Naive thymus-derived CD8-positive, alpha-beta T cell (primary cell): ENCODE measurements around the gene EOGT. TPM values are rescaled to one million over a fixed set of nuclear protein-coding genes. Genes with fewer than 3 reads are reported as not detected.
A peak's percentile ranks its signal among the peaks of the same experiment; 100 is the strongest.

Experiments used
- ATAC-seq, 2 donors: fragments of 150-1000 bp; cut with Tn5 transposase in 1 of 2; sonication (Bioruptor Pico), chemical (Tn5 transposase) in 1 of 2; 1 replicate in 1 of 2; 2 replicates in 1 of 2; pipeline ENCODE4 v1.10.0; 2021; ENCODE audit warnings: mild to moderate bottlenecking in 2 of 2, moderate library complexity in 2 of 2
- POLR2A ChIA-PET: fragments of 350-600 bp; sonication (Branson Sonifier 250); formaldehyde crosslinking; loops from one replicate; lab custom pipeline; 2021; ENCODE audit warnings: antibody characterized with exemption; lab: Charles Lee
- DNase-seq, 10 donors: peaks; one replicate each; pipeline versions ENCODE4 v3.0.0 to v3.0.0-alpha.2; 2020 to 2022
- H3K27ac Mint-ChIP-seq, 10 donors: one replicate each; pipeline ENCODE4 v1.8.0; 2020 to 2022; ENCODE audit warnings: mild to moderate bottlenecking in 10 of 10, mixed read lengths in 10 of 10, moderate library complexity in 4 of 10, inconsistent platforms in 1 of 10
- H3K27me3 Mint-ChIP-seq, 5 donors: one replicate each; pipeline ENCODE4 v1.8.0; 2021 to 2022; ENCODE audit warnings: mixed read lengths in 5 of 5
- H3K36me3 Mint-ChIP-seq, 3 donors: one replicate each; pipeline ENCODE4 v1.8.0; 2020 to 2022; ENCODE audit warnings: mixed read lengths in 3 of 3, mild to moderate bottlenecking in 2 of 3, inconsistent platforms in 1 of 3
- H3K4me1 Mint-ChIP-seq, 4 donors: one replicate each; pipeline ENCODE4 v1.8.0; 2021 to 2022; ENCODE audit warnings: mixed read lengths in 4 of 4
- H3K4me3 Mint-ChIP-seq, 10 donors: one replicate each; pipeline ENCODE4 v1.8.0; 2020 to 2022; ENCODE audit warnings: mild to moderate bottlenecking in 10 of 10, mixed read lengths in 10 of 10, moderate library complexity in 6 of 10, inconsistent platforms in 1 of 10
- H3K9me3 Mint-ChIP-seq, 9 donors: one replicate each; pipeline ENCODE4 v1.8.0; 2020 to 2022; ENCODE audit warnings: mixed read lengths in 9 of 9, mild to moderate bottlenecking in 3 of 9, inconsistent platforms in 1 of 9, moderate library complexity in 1 of 9
- microRNA-seq: library from miRNA; unstranded; fragments of <30 nt; microRNA quantifications from one replicate; pipeline ENCODE4 v1.2.0, GENCODE V29; 2022; ENCODE audit warnings: borderline microRNAs expressed
- polyA plus RNA-seq, 3 donors: library from polyadenylated mRNA; unstranded; fragments of 300-500 nt; fragmentation: Illumina TruSeq; gene quantifications; one replicate each; pipeline ENCODE4 v1.2.3, GENCODE V29; 2021
- total RNA-seq, 8 experiments: library from RNA in 2 of 8; stranded (reverse) in 2 of 8; gene quantifications; one replicate each; pipeline ENCODE4 v1.2.3 and lab custom pipeline; 2021 to 2026

Gene EOGT
- total and polyA plus RNA-seq, 5 experiments from 2014 or later, result 5.0 to 17.4 (median 5.7) TPM

- no peak overlapping the region for H3K27ac Mint-ChIP-seq
- POLR2A ChIA-PET, result no interaction called here
- H3K4me1 Mint-ChIP-seq, result no peaks in the 10 kb centered on the region
- H3K36me3 Mint-ChIP-seq, result no peaks in the 10 kb centered on the region
- H3K27me3 Mint-ChIP-seq, result peaks cover 19 to 41% (median 26%) of the 10 kb centered on the region in 5 donors
- H3K9me3 Mint-ChIP-seq, result no peaks in the 10 kb centered on the region
- DNase-seq (no peak), ATAC-seq (no peak)
- H3K4me3 Mint-ChIP-seq, result no peak overlapping the region
Observed at GRCh38 chr3:68941055-68941454, 72.4 kb downstream of the EOGT start.

- peaks cover 35 to 59% (median 50%) of the 10 kb centered on the region in 5 donors for H3K27me3 Mint-ChIP-seq
- no peaks in the 10 kb centered on the region for H3K9me3 Mint-ChIP-seq
- H3K4me3 Mint-ChIP-seq, result no peak overlapping the region
- POLR2A ChIA-PET, result no interaction called here
- no peaks in the 10 kb centered on the region for H3K36me3 Mint-ChIP-seq
- DNase-seq (no peak), ATAC-seq (no peak)
- H3K4me1 Mint-ChIP-seq, result peaks cover 0 to 7% (median under 1%) of the 10 kb centered on the region in 4 donors
- no peak overlapping the region for H3K27ac Mint-ChIP-seq
Observed at GRCh38 chr3:68936856-68937255, 76.6 kb downstream of the EOGT start.

- Mint-ChIP-seq H3K9me3 (peaks cover 0 to 3% (median 0%) of the 10 kb centered on the region in 9 donors), H3K36me3 (no peaks in the 10 kb centered on the region), H3K27ac (no peak overlapping the region), H3K4me1 (peaks cover 0 to 16% (median 7%) of the 10 kb centered on the region in 4 donors), H3K27me3 (peaks cover 30 to 61% (median 51%) of the 10 kb centered on the region in 5 donors), H3K4me3 (no peak overlapping the region)
- ATAC-seq, result no peak
- no peak for DNase-seq
- POLR2A ChIA-PET, result no interaction called here
Observed at GRCh38 chr3:68935778-68936177, 77.7 kb downstream of the EOGT start.

GRCh38 chr3:68931406-68932149 lies 81.9 kb downstream of the EOGT start:
- H3K27ac Mint-ChIP-seq, result no peak overlapping the region
- peak overlapping the region in 2 of 10 donors; percentile 21 to 34 for H3K4me3 Mint-ChIP-seq
- POLR2A ChIA-PET, result interaction anchor here (0.7 kb wide), 1 partner anchor 13 kb away, joined by 3 read pairs; no protein-coding TSS in a partner anchor
- H3K9me3 Mint-ChIP-seq, result peaks cover 0 to 3% (median 0%) of the 10 kb centered on the region in 9 donors
- H3K4me1 Mint-ChIP-seq, result peaks cover 0 to 16% (median 8%) of the 10 kb centered on the region in 4 donors
- ATAC-seq, result no peak
- no peaks in the 10 kb centered on the region for H3K36me3 Mint-ChIP-seq
- DNase-seq, result no peak
- H3K27me3 Mint-ChIP-seq, result peaks cover 38 to 88% (median 59%) of the 10 kb centered on the region in 5 donors

Small RNAs within 50 kb of the gene (microRNA-seq; reads per million reads assigned to microRNA genes)
- gene MIR3136, result 7.9 reads per million, percentile 24 among the genes with 10 or more reads in this experiment

Other genes starting within 250 kb of the EOGT start
- gene TAFA4, start 81.1 kb downstream of the EOGT start, total RNA-seq, result not detected
- not detected for gene TAFA4, start 81.1 kb downstream of the EOGT start, polyA plus RNA-seq
- 10 to 100 TPM; 38.5 to 43.7 TPM for gene TMF1, start 38.6 kb upstream of the EOGT start, total RNA-seq
- gene TMF1, start 38.6 kb upstream of the EOGT start, polyA plus RNA-seq, result 10 to 100 TPM; 28.0 to 34.7 (median 34.6) TPM
- gene UBA3, start 66.7 kb upstream of the EOGT start, total RNA-seq, result 10 to 100 TPM; 71.8 to 80.1 TPM
- gene UBA3, start 66.7 kb upstream of the EOGT start, polyA plus RNA-seq, result 10 to 100 TPM; 35.1 to 49.1 (median 45.5) TPM
- 100 to 1,000 TPM; 109 to 111 TPM for gene ARL6IP5, start 71.3 kb upstream of the EOGT start, total RNA-seq
- 100 to 1,000 TPM; 315 to 450 (median 375) TPM for gene ARL6IP5, start 71.3 kb upstream of the EOGT start, polyA plus RNA-seq
- not detected for gene LMOD3, start 108.9 kb upstream of the EOGT start, total RNA-seq
- under 1 TPM in 1 of 3 donors, not detected in 2; 0.06 TPM for gene LMOD3, start 108.9 kb upstream of the EOGT start, polyA plus RNA-seq